ENCODE measurements around the gene MYL4.

GRCh38 chr17:47231866-47232265 lies 22.7 kb downstream of the MYL4 start:
- TF ChIP-seq FOS (IDR thresholded peaks at IDR 0.05; ENCODE audit: borderline replicate concordance, insufficient read depth, low read length) (no peak), GATA2 (IDR thresholded peaks at IDR 0.05; ENCODE audit: insufficient read depth, insufficient read length, low read depth, low read length) (no peak), POLR2AphosphoS5 (IDR thresholded peaks at IDR 0.05; ENCODE audit: insufficient read depth, low read depth, low read length) (no peak), CTCF (IDR thresholded peaks at IDR 0.05; ENCODE audit: extremely low read depth in 1 of 2, insufficient read depth in 1 of 2, low read depth in 1 of 2, low read length in 2 of 2) (no peak)

Measured in endothelial cell of umbilical vein (primary cell).